Measurements from ENCODE around the gene ENPP4.
"Not testable (repeated sequence)": the region's sequence is repeated elsewhere in the genome, so short reads cannot be mapped to it uniquely, and the experiment has no call there.

Gene ENPP4

DNA sequence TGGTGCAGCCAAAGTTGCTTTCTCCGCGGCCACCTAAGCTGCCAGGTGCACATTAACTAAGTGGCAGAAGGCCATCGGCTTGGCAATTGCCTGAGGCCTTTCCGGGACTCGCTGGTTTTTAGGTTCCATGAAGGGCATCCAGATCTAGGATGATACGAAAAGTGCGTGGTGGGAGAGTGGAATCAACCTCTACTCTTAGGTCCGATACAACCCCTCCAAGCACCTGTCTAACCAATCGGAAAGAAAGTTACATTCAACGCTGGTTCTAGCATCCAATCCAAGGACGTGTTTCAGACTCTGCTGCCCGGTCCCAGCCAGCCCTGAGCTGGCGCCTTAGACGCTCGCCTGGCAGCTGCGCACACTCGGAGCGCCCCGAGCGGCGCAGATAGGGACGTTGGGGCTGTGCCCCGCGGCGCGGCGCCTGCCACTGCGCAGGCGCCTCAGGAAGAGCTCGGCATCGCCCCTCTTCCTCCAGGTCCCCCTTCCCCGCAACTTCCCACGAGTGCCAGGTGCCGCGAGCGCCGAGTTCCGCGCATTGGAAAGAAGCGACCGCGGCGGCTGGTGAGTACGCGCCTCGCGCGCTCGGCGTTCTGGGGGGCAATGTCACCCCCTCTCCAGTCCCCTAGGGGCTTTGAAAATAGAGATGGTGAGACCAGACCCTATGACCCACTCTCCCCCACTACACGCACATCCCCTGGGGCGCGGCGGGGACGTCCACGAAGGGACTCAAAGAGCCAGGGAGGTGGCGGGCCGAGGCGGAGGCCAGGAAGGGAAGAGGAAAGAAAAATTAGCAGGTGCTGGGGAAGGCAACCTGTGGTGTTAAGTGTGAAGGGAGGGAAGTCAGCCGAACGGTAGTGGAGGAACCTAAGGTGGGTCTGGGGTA, at the start of gene ENPP4:
ENPP4 (plus strand) TSS at position 361 of the 883 bp plus-strand sequence. CDS start 9,595 bp downstream, outside the sequence.
- Mint-ChIP-seq H3K4me1 (peaks cover 54% of the 10 kb centered on the region), H3K27me3 (no peaks in the 10 kb centered on the region), H3K4me3 (peak within 1 kb of the TSS; percentile 99), H3K9me3 (no peaks in the 10 kb centered on the region), H3K36me3 (peaks cover 4% of the 10 kb centered on the region), H3K27ac (peak within 1 kb of the TSS; percentile 90)

DNA sequence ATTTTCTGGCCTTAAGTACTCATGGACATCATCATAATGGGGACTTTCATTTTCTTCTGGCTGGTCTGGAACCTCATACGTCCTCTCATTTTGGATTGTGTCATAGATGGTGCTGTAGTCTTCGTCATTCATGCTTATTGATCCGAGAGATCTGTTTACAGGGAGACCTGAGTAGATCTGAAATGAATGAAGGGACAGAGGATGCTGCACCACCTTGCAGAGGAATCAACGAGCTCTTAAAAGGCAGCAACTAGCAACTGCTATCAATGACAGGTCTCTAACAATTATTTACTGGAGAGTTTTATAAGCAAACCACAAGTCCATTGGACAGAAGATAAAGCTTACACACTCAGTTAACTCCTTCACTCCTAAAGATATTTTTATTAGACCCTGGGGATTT, 49.7 kb upstream of the ENPP4 start:
- Mint-ChIP-seq H3K27me3 (peaks cover 2% of the 10 kb centered on the region), H3K4me3 (no peak overlapping the region), H3K27ac (no peak overlapping the region), H3K4me1 (peaks cover 10% of the 10 kb centered on the region), H3K36me3 (no peaks in the 10 kb centered on the region), H3K9me3 (no peaks in the 10 kb centered on the region)

DNA sequence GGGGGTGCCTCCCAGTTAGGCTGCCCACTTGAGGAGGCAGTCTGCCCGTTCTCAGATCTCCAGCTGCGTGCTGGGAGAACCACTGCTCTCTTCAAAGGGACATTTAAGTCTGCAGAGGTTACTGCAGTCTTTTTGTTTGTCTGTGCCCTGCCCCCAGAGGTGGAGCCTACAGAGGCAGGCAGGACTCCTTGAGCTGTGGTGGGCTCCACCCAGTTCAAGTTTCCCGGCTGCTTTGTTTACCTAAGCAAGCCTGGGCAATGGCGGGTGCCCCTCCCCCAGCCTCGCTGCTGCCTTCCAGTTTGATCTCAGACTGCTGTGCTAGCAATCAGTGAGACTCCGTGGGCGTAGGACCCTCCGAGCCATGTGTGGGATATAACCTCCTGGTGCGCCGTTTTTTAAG, 44.1 kb upstream of the ENPP4 start:
- H3K36me3 Mint-ChIP-seq, H3K27ac Mint-ChIP-seq, H3K4me1 Mint-ChIP-seq, H3K9me3 Mint-ChIP-seq, H3K4me3 Mint-ChIP-seq: not testable (repeated sequence)
- H3K27me3 Mint-ChIP-seq = peaks cover 12% of the 10 kb centered on the region

DNA sequence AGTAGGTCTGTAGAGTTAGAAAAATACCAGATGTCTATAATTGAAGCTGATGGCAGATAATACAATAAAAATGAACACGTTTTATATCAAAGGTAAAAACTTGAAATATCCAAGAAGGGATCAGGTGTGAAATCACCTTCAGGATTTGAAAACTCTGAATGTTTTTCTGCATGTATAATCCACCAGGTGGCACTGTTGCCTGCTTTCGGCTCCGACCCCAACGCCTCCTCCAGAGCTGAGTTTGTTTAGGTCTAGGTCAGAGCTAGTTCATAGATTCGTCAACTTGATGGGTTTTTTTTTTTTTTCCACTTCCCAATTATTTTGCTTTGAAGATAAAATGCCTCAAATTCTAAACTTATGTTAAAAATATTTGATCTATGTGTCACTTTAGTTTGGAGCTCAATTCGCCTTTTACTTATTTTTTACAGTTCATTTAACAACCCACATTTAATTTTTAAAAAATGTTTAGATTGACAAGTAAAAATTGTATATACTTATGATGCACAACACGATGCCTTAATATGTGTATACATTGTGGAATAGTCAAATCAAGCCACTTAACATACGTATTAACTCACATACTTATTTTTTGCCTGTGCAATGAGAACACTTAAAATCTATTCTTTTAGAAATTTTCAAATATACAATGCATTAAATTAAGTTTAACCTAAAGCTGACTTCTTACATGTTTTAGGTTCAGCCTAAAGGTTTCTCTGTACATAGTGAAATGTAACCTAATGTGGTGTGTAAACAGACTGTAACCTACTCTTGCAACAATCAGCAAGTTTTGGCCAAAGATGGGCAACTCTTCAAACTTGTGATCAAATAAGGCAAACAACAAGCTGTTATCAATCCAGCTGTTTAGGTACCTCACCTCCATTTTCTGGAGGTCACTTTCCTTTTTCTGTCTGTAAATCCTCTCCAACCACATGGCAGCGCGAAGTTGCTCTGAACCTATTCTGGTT, 39.4 kb upstream of the ENPP4 start:
- peaks cover 1% of the 10 kb centered on the region for H3K36me3 Mint-ChIP-seq
- peaks cover 20% of the 10 kb centered on the region for H3K27me3 Mint-ChIP-seq
- no peak overlapping the region for H3K27ac Mint-ChIP-seq

GRCh38 chr6:46091080-46091478, 38.7 kb upstream of the ENPP4 start:
- Mint-ChIP-seq H3K36me3 (peaks cover 5% of the 10 kb centered on the region), H3K9me3 (peaks cover 13% of the 10 kb centered on the region), H3K27ac (no peak overlapping the region), H3K4me1 (no peaks in the 10 kb centered on the region), H3K27me3 (peaks cover 22% of the 10 kb centered on the region), H3K4me3 (no peak overlapping the region)

More for the DNA sequence above, 39.4 kb upstream of the ENPP4 start:
- no peak overlapping the region for H3K4me3 Mint-ChIP-seq
- peaks cover 6% of the 10 kb centered on the region for H3K9me3 Mint-ChIP-seq
- H3K4me1 Mint-ChIP-seq = no peaks in the 10 kb centered on the region

DNA sequence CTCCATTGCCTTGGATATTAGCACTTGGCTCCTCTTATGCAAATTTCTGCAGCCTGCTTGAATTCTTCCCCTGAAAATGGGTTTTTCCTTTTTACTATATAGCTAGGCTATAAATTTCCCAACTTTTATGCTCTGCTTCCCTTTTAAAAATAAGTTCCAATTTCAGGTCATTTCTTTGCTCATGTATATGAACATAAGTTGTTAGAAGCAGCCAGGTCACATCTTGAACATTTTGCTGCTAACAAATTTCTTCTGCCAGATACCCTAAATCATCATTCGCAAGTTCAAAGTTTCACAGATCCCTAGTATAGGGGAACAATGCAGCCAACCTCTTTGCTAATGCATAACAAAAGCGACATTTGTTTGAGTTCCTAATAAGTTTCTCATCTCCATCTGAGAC, 34.5 kb upstream of the ENPP4 start:
- no peaks in the 10 kb centered on the region for H3K4me1 Mint-ChIP-seq
- H3K4me3 Mint-ChIP-seq = no peak overlapping the region
- H3K36me3 Mint-ChIP-seq = peaks cover 16% of the 10 kb centered on the region
- no peak overlapping the region for H3K27ac Mint-ChIP-seq
- peaks cover 10% of the 10 kb centered on the region for H3K27me3 Mint-ChIP-seq
- H3K9me3 Mint-ChIP-seq = peaks cover 14% of the 10 kb centered on the region

GRCh38 chr6:46097366-46097765, 32.4 kb upstream of the ENPP4 start:
- H3K36me3 Mint-ChIP-seq = peaks cover 21% of the 10 kb centered on the region

GRCh38 chr6:46098678-46099077, 31.1 kb upstream of the ENPP4 start:
- Mint-ChIP-seq H3K27me3 (peaks cover 2% of the 10 kb centered on the region), H3K4me1 (peaks cover 3% of the 10 kb centered on the region), H3K36me3 (peaks cover 23% of the 10 kb centered on the region), H3K4me3 (no peak overlapping the region), H3K9me3 (peaks cover 14% of the 10 kb centered on the region), H3K27ac (no peak overlapping the region)

More at GRCh38 chr6:46097366-46097765, 32.4 kb upstream of the ENPP4 start:
- Mint-ChIP-seq H3K4me1 (no peaks in the 10 kb centered on the region), H3K27ac (no peak overlapping the region), H3K4me3 (no peak overlapping the region), H3K27me3 (peaks cover 5% of the 10 kb centered on the region), H3K9me3 (peaks cover 14% of the 10 kb centered on the region)

DNA sequence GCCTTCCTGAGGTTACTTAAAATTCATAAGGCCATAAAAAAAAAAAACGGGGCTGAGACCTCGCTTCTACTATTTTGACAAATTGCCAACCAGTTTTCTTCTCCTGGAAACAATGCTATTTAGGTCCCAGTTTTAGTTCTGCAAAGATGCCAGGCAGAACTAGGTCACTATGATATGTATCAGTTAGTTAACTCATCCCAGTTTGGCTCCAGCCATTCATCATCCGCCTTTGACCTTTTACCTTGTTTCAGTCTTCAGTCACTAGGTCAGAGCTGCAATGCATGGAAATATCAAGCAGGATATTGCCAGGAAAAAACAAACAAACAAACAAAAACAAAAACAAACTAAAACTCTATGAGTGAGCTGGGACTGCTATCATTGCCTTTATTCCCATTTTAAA, 29.8 kb upstream of the ENPP4 start:
- peaks cover 12% of the 10 kb centered on the region for H3K4me1 Mint-ChIP-seq

GRCh38 chr6:46102123-46102522, 27.7 kb upstream of the ENPP4 start:
- H3K9me3 Mint-ChIP-seq = no peaks in the 10 kb centered on the region
- no peak overlapping the region for H3K4me3 Mint-ChIP-seq
- H3K36me3 Mint-ChIP-seq = peaks cover 20% of the 10 kb centered on the region
- H3K27ac Mint-ChIP-seq = no peak overlapping the region
- H3K27me3 Mint-ChIP-seq = no peaks in the 10 kb centered on the region
- H3K4me1 Mint-ChIP-seq = peaks cover 22% of the 10 kb centered on the region

More for the DNA sequence above, 29.8 kb upstream of the ENPP4 start:
- no peak overlapping the region for H3K4me3 Mint-ChIP-seq
- peaks cover 23% of the 10 kb centered on the region for H3K36me3 Mint-ChIP-seq
- peaks cover 2% of the 10 kb centered on the region for H3K27me3 Mint-ChIP-seq
- no peak overlapping the region for H3K27ac Mint-ChIP-seq
- H3K9me3 Mint-ChIP-seq = peaks cover 12% of the 10 kb centered on the region

DNA sequence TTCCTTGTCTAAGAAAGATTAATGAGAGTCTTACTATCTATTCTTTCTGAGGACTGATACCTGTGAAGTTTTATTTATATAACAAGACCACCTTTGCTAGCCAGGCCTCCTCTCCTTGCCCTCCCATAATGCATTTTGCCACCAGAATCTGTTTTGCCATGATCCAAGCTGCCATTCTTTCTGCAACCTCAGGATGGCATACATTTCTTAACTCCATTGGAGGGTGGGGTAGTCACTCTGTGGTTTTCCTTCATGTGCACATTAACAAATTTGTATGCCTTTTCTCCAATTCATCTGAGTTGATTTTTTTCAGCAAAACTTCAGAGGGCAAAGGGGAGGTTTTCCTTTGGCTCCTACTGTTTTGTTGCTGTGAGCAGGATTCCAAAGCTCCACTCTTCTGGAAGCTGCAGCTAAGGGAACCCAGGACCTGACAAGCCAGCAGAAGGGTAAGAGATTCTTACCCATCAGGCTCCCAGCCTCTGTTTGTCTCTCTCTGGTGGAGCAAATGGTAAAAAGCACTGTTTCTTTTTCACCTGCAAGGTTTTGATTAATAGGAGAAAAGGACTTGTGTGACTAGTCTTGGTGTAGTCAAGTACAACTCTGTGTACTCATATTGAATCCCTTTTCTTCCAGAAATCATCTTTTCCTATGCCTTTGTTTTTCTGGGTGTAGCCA, 26.2 kb upstream of the ENPP4 start:
- H3K9me3 Mint-ChIP-seq = no peaks in the 10 kb centered on the region

DNA sequence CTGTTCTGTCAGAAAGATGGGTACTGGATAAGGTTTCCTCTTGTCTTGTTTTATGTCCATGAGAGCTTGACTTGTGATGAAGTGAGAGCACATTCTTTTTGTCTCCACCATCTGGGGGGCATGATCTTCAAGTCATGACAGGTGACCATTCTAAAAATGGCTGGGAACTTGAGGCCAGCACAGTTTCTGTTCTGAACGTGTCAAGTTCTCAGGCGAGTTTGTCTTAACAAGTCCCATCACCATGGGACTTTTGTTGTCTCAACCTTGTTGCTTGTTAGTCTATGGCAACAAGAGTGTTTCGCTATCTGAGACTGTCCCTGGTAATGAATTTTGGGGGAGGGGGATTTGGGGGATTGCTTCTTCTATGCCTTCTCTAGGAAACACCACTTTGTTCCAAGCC, 25.6 kb upstream of the ENPP4 start:
- H3K36me3 Mint-ChIP-seq = peaks cover 19% of the 10 kb centered on the region

More for the DNA sequence above, 26.2 kb upstream of the ENPP4 start:
- no peak overlapping the region for H3K4me3 Mint-ChIP-seq
- H3K27me3 Mint-ChIP-seq = no peaks in the 10 kb centered on the region
- no peak overlapping the region for H3K27ac Mint-ChIP-seq
- H3K36me3 Mint-ChIP-seq = peaks cover 19% of the 10 kb centered on the region
- H3K4me1 Mint-ChIP-seq = peaks cover 22% of the 10 kb centered on the region

DNA sequence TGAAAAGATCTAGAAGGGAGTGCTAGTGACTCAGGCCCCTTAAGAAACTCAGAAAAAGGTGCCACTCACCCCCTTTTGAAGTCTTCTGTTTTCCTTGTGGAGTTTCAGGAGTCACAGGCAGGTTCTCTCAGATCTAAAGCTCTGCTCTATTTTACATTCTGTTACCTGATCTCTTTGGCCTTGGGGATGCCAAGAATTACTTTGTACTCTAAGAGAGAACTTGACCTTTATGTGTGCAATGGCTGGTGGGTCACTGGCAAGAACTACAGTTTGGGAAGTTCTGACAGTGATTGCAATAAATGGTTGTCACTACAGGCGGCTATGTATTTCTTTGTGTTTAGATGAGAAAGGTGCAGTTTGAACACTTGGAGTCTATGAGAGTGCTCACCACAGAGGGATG, 24.2 kb upstream of the ENPP4 start:
- peaks cover 22% of the 10 kb centered on the region for H3K36me3 Mint-ChIP-seq
- H3K27ac Mint-ChIP-seq = peak overlapping the region; percentile 35

More for the DNA sequence above, 25.6 kb upstream of the ENPP4 start:
- H3K4me1 Mint-ChIP-seq = peaks cover 22% of the 10 kb centered on the region
- no peak overlapping the region for H3K4me3 Mint-ChIP-seq
- H3K9me3 Mint-ChIP-seq = no peaks in the 10 kb centered on the region
- no peaks in the 10 kb centered on the region for H3K27me3 Mint-ChIP-seq
- no peak overlapping the region for H3K27ac Mint-ChIP-seq

GRCh38 chr6:46113370-46113769, 16.4 kb upstream of the ENPP4 start:
- Mint-ChIP-seq H3K27me3 (no peaks in the 10 kb centered on the region), H3K27ac (no peak overlapping the region)

More for the DNA sequence above, 24.2 kb upstream of the ENPP4 start:
- Mint-ChIP-seq H3K9me3 (no peaks in the 10 kb centered on the region), H3K4me3 (no peak overlapping the region), H3K27me3 (no peaks in the 10 kb centered on the region), H3K4me1 (peaks cover 22% of the 10 kb centered on the region)

DNA sequence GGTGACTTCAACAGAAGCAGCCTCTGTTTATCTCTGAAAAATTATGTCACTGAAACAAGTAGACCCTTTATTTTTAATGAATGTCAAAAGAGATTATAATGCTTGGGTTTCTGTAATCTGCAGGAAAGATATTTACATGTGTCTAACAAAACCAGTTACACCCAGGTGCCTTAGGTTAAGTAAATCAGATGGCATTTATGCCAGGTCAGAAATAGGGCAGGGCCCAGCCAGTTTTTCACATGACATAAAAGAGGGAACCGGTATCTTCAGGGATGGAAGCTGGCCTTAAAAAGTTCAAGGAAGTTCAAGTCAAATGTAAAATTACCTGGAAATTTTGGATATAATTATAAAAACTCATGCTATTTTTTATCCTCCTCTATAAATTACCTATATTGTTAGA, 14.2 kb upstream of the ENPP4 start:
- Mint-ChIP-seq H3K36me3 (peaks cover 31% of the 10 kb centered on the region), H3K27ac (no peak overlapping the region), H3K27me3 (no peaks in the 10 kb centered on the region), H3K9me3 (peaks cover 6% of the 10 kb centered on the region), H3K4me3 (no peak overlapping the region), H3K4me1 (peaks cover 11% of the 10 kb centered on the region)

More at GRCh38 chr6:46113370-46113769, 16.4 kb upstream of the ENPP4 start:
- H3K4me1 Mint-ChIP-seq = peaks cover 3% of the 10 kb centered on the region
- no peak overlapping the region for H3K4me3 Mint-ChIP-seq
- peaks cover 6% of the 10 kb centered on the region for H3K9me3 Mint-ChIP-seq
- H3K36me3 Mint-ChIP-seq = peaks cover 36% of the 10 kb centered on the region
